ENCODE results near the gene CATSPER3.

DNA sequence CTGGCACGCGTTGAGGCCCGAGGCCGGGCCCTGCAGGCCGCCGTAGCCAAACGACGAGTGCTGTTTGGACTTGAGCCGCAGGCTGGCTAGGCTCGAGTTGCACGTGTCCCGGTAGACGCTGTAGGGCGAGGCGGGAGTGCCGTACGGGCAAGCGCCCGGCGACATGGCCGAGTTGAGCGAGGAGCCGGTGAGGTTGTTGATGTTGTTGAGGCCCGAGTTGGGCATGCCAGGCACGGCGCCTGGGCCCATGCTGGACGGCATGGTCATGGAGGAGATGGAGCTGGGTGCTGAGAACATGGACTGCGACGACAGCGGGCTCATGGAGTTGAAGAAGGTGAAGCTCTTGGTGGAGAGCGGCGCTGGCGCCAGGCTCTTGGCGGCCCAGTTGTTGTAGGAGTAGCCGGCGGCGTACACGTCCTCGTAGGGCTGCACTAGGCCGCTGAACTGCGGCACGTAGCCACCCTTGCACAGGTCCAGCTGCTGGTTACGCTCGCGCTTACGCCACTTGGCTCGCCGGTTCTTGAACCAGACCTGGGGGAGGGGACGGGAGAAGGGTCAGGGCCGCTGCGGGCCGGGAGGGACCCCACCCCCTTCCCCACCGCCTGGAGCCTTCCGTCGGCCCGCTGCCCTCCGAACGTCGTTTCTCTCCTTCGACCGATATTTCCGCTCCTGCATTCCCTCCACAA is 61.2 kb downstream of the CATSPER3 start:
- TF ChIP-seq CTCF (IDR thresholded peaks at IDR 0.05) (no peak), POLR2A (IDR thresholded peaks at IDR 0.05) (no peak), POLR2AphosphoS5 (IDR thresholded peaks at IDR 0.05) (no peak)
